Heart right ventricle (tissue), 16 donors: ENCODE results near the gene BFAR. TPM values are rescaled to one million over a fixed set of nuclear protein-coding genes. Genes with fewer than 3 reads are reported as not detected.

ENCODE experiments used
- ATAC-seq, 8 donors: fragments of 200-7000 bp; cut with Tn5 transposase; one replicate each; pipeline ENCODE4 v1.9.1; 2020; ENCODE audit warnings: mild to moderate bottlenecking in 8 of 8, moderate library complexity in 8 of 8, moderate number of reproducible peaks in 1 of 8
- DNase-seq, 2 donors: peaks; one replicate each; pipeline ENCODE4 v3.0.0-alpha.2; 2020
- H3K27ac ChIP-seq, 10 donors: fragments of 200-600 bp; sonication (generic) in 2 of 10; one replicate each; pipeline versions ENCODE4 v1.5.0 to v1.8.0; 2020 to 2022; ENCODE audit warnings: mild to moderate bottlenecking in 3 of 10
- H3K27me3 ChIP-seq, 7 donors: fragments of 200-600 bp; one replicate each; pipeline ENCODE4 v1.8.0; 2021 to 2022; ENCODE audit warnings: mild to moderate bottlenecking in 2 of 7
- H3K36me3 ChIP-seq, 9 donors: fragments of 200-600 bp; sonication (generic) in 1 of 9; one replicate each; pipeline versions ENCODE4 v1.5.0 to v1.8.0; 2020 to 2022; ENCODE audit warnings: mild to moderate bottlenecking in 2 of 9
- H3K4me1 ChIP-seq, 9 donors: fragments of 200-600 bp; sonication (generic) in 1 of 9; one replicate each; pipeline versions ENCODE4 v1.5.0 to v1.8.0; 2020 to 2022; ENCODE audit warnings: mild to moderate bottlenecking in 4 of 9
- H3K4me3 ChIP-seq, 10 donors: fragments of 200-600 bp; sonication (generic) in 2 of 10; one replicate each; pipeline versions ENCODE4 v1.5.0 to v1.8.0; 2020 to 2022; ENCODE audit warnings: mild to moderate bottlenecking in 7 of 10, moderate library complexity in 2 of 10
- H3K9me3 ChIP-seq, 11 donors: fragments of 200-600 bp in 10 of 11; sonication (generic) in 2 of 11; one replicate each; pipeline versions ENCODE4 v1.5.0 to v1.8.0; 2013 to 2022; ENCODE audit warnings: mild to moderate bottlenecking in 2 of 11, control low read depth in 1 of 11, moderate library complexity in 1 of 11
- CTCF ChIP-seq, 9 donors: fragments of 200-600 bp; sonication (generic) in 2 of 9; IDR thresholded peaks; one replicate each; pipeline versions ENCODE4 v1.5.0 to v1.8.0; 2021 to 2022; ENCODE audit warnings: antibody characterized with exemption in 9 of 9, mild to moderate bottlenecking in 5 of 9, moderate library complexity in 1 of 9
- WGBS, 2 donors: extraction: QIAGEN DNeasy Blood & Tissue Kit; methylation state at CpG; one replicate each; pipeline ENCODE4 v1.1.7; 2013; ENCODE audit warnings: inconsistent platforms in 1 of 2; 5-methylcytosine and 5-hydroxymethylcytosine counted together
- intact Hi-C, 10 donors: fragments of 100-400 bp; cut with DNase I; formaldehyde crosslinking; loops; one replicate each; pipeline versions ENCODE4 v1.11.1 to v1.14.2; 2022
- polyA plus RNA-seq, 2 donors: library from polyadenylated mRNA; stranded (reverse); fragments of 200-250 nt; gene quantifications; one replicate each; pipeline ENCODE4 v1.2.3, GENCODE V29; 2013
- total RNA-seq, 10 donors: library from RNA; stranded (reverse); fragmentation: NEBNext Ultra II Directional in 3 of 10; extraction: Animal tissue kit (Norgen Biotek cat#: 25700) in 3 of 10; gene quantifications; one replicate each; pipeline versions ENCODE4 v1.2.1 to v1.2.4, GENCODE V29; 2021 to 2023
- donor health status: Arrhythmogenic right ventricular cardiomyopathy.
- donor health status: ischemic (EF 13 %, LVEDD 7.1; RV severe dilation, severe dysfunction).
- donor health status: healthy with polysubstance abuse.
- donor health status: DM: no; HTN: yes; CAD: no.
- donor health status: DM: no; HTN: no; CAD: no.
- donor health status: ischemic (EF 25% LVEDD 6.9; RV normal size, moderate dysfunction).
- donor health status: ischemic (EF 25% LVEDD 5.7; RV mildly dilated, moderate dysfunction).
- donor health status: healthy.
- donor health status: DM: yes; HTN: yes; CAD: no.
- donor health status: Ischemic cardiomyopathy.
- donor health status: ischemic (EF 35%, LVEDD 5.7; RV mildly dilated, moderate dysfunction).
- donor health status: nonischemic (EF 11% LVEDD 7.7; RV severe dilation, severe dysfunction).
- donor health status: DM: yes; HTN: yes; CAD: no.
- donor health status: PGD.
- donor health status: ischemic (EF 29% LVEDD 5.4; RV normal size, mild dysfunction).
- donor health status: nonischemic (EF 23%, LVEDD 6.1; RV moderate dilation, normal function).

BFAR gene
- total and polyA plus RNA-seq, 12 donors, result 21.7 to 42.5 (median 34.9) TPM

DNA sequence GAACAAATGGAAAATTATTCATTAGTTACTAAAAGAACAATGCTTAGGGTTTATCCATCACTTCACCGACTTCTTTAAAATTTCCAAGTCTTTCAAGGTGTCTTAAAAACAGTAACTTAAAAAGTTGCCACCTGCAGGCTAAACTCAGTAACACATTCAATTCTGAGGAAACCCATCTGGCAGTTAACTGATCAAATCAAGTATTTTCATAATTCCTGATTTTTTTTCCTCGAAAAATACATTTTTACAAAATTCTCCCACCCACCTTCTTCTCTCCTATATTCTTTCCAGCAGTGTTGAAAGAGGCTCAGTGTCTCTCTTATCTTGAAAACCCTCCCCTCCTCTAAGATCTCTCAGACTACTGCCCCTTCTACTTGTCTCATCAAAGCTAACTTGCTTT, 32.6 kb upstream of the BFAR start:
- intact Hi-C loops, result no loop called here
- no peaks in the 10 kb centered on the region for H3K4me1 ChIP-seq
- TF ChIP-seq CTCF (IDR thresholded peaks at IDR 0.05), result peak in 7 of 9 donors; percentile 21 to 51 (median 43)
- no peaks in the 10 kb centered on the region for H3K27me3 ChIP-seq
- no peak overlapping the region for H3K4me3 ChIP-seq
- no peak for ATAC-seq
- no peaks in the 10 kb centered on the region for H3K9me3 ChIP-seq
- peaks cover 0 to 100% (median 53%) of the 10 kb centered on the region in 9 donors for H3K36me3 ChIP-seq
- 61 to 77% methylated on average over 2 of the region's 2 CpGs for WGBS, 2 donors
- H3K27ac ChIP-seq, result no peak overlapping the region
- no peak for DNase-seq

- no peak overlapping the region for H3K27ac ChIP-seq
- H3K4me1 ChIP-seq, result no peaks in the 10 kb centered on the region
- intact Hi-C loops, result no loop called here
- ATAC-seq, result no peak
- WGBS, 2 donors, result 94 to 96% methylated on average over 6 of the region's 6 CpGs
- H3K4me3 ChIP-seq, result no peak overlapping the region
- no peaks in the 10 kb centered on the region for H3K27me3 ChIP-seq
- H3K9me3 ChIP-seq, result no peaks in the 10 kb centered on the region
- TF ChIP-seq CTCF (IDR thresholded peaks at IDR 0.05), result no peak
- peaks cover 4 to 100% (median 62%) of the 10 kb centered on the region in 9 donors for H3K36me3 ChIP-seq
- DNase-seq, result no peak
Observed at GRCh38 chr16:14602443-14602963, 30.2 kb upstream of the BFAR start.

- Histone ChIP-seq H3K27me3 (no peaks in the 10 kb centered on the region), H3K9me3 (no peaks in the 10 kb centered on the region), H3K36me3 (peaks cover 4 to 100% (median 83%) of the 10 kb centered on the region in 9 donors), H3K27ac (no peak overlapping the region), H3K4me1 (no peaks in the 10 kb centered on the region), H3K4me3 (no peak overlapping the region)
- intact Hi-C loops, result no loop called here
- WGBS, 2 donors, result 90 to 97% methylated on average over 6 of the region's 6 CpGs
- no peak for DNase-seq
- no peak for TF ChIP-seq CTCF (IDR thresholded peaks at IDR 0.05)
- no peak for ATAC-seq
Observed at GRCh38 chr16:14606102-14606501, 26.6 kb upstream of the BFAR start.

DNA sequence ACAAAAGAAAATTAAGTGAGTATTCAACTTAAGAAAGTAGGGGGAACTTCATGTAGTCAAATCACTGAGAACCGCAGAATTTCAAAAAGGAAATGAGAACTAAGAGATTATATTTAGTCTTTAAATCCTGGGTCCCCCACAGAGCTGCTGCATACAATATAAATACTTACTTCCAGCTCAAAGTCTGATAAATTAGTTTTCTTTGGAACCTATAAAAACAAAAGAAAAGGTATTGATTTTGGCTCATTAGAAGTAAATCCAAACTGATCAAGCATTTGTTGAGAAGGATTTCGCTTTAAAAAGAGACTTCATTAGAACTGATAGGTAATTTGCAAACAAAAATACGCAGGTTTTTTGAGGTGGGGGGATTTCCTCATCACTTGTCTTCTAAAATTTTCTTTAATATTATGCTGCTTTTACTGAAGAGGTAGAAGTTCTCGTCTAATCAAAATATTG, 24.6 kb upstream of the BFAR start:
- DNase-seq (no peak), ATAC-seq (no peak)
- no peak overlapping the region for H3K27ac ChIP-seq
- no peak overlapping the region for H3K4me3 ChIP-seq
- intact Hi-C loops, result no loop called here
- H3K9me3 ChIP-seq, result no peaks in the 10 kb centered on the region
- no peaks in the 10 kb centered on the region for H3K4me1 ChIP-seq
- 93 to 94% methylated on average over 4 of the region's 4 CpGs for WGBS, 2 donors
- no peak for TF ChIP-seq CTCF (IDR thresholded peaks at IDR 0.05)
- peaks cover 2 to 100% (median 75%) of the 10 kb centered on the region in 9 donors for H3K36me3 ChIP-seq
- no peaks in the 10 kb centered on the region for H3K27me3 ChIP-seq
